Measurements from ENCODE around the gene GRID1.
"Not testable (repeated sequence)": the region's sequence is repeated elsewhere in the genome, so short reads cannot be mapped to it uniquely, and the experiment has no call there.

Gene GRID1

DNA sequence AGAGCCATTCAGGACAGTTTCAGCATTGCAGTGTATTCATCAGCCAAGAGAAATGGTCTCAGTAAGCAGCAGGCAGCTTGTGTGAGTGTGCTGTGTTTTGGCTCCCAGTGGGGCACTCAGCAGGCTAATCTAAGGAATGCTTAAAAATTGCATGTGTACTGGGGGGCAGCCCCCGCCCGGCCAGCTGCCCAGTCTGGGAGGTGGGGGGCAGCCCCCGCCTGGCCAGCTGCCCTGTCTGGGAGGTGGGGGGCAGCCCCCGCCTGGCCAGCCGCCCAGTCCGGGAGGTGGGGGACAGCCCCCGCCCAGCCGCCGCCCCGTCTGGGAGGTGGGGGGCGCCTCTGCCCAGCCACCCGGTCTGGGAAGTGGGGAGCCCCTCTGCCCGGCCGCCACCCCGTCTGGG lies 116.2 kb downstream of the GRID1 start:
- no peak for DNase-seq

DNA sequence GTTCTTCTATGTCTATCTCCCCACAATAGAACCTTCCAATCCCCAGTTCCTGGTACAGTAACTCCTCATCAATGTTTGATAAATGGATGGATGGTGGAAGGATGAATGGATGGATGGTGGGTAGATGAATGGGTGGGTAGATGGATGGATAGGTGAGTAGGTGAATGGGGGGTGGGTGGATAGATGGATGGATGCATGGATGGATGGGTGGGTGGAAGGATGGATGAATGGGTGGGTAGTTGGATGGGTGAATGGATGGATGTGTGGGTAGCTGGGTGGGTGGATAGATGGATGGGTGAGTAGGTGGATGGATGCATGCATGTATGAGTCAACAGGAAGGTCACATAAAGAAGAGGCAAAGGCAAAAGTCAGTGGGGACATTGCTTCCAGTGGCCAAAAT lies 116.8 kb downstream of the GRID1 start:
- DNase-seq, result no peak

DNA sequence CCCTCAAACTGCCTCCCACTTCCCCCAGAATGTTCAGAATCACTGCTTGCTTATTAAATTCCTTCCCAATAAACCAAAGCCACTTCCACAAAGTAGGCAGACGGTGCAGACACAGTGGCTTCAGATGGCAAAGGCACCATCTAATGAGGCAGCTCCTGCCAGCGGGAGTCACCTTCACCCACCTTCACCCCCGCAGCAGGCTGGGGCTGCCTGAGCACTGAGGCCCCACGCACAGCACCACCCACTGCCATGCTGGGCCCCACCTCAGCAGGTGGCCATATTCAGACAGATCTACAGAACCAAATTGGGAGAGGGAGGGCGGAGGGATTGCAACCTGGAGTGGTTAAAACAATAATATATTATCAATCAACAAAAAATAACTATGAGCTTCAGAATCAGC lies 118.5 kb downstream of the GRID1 start:
- no peak for DNase-seq

DNA sequence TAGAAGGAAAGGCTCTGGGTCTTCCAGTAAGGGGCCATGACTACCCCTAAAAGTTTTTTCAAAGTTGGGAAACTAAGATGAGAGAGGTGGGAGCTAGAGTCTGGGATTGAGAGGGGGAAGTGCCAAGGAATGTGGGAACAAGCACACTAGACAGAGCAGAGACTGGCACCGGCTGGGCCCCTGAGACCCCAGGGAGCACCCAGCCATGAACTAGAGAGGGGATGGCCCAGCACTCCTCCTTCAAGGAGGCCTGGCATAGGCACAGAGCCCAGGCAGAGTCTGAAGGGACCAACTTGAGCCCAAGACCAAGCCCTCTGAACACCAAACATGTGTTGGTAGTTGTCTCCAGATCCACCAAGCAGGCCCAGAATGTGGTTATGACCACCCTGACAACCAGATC lies 119.0 kb downstream of the GRID1 start:
- DNase-seq, result no peak

DNA sequence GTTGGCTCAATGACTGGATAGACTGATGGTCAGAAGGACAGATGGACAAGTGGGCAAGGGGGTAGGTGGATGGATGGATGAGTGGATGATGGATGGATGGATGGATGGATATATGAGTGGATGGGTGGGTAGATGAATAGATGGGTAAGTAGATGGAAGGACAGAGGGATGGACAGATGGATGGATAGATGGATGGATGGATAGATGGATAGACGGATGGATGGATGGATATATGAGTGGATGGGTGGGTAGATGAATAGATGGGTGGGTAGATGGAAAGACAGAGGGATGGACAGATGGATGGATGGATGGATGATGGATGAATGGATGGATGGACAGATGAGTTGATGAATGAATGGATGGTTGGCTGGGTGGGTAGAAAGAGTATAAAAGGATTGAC lies 119.5 kb downstream of the GRID1 start:
- DNase-seq, result no peak

DNA sequence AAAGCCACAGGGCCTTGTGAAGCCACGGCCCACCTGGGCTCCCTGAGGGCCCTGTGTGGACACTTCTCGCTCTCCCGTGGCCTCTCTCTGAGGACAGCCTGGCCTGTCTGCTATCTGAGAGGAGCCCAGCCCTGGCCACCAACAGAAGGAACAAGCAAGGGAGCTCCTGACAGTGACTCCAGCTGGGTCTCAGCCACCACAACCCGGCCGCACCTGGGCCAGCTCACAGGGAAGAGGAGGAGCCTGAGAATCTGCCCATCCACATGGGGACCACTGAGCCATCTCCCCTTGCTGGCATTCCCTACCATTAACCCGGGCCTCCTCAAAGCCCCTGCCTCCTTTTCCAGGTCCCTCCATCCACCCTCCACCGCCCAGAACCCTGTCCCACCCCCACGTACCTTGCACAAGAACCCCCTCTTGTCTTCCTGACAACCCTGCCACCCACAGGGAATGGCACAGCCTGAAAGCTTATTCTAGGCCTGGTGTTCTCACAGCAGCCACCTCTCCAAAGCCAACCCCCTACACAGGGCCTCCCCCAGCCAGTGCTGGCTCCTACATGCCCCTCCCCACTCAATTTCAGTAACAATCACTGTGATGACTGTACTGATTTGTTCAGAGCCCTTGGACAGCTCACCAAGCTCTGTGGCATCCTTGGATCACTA lies 120.2 kb downstream of the GRID1 start:
- DNase-seq, result no peak

DNA sequence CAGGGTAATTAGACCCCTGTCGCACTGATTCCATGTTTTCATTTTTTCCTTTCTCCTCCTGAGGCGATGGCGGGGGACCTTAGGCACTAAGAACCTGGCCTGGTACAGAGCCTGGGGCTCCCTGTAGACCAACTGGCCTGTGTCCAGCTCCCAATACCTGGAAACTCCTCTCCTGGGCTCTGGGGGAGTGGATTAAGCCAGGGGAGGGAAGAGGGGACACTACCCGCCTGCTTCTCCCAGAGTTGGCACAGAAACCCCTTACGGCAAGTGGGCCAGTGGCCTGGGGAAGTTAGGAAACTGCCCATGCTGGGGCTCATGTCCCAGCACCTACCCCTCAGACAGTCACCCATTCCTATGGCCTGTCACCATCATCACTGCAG lies 121.6 kb downstream of the GRID1 start:
- DNase-seq, result no peak

DNA sequence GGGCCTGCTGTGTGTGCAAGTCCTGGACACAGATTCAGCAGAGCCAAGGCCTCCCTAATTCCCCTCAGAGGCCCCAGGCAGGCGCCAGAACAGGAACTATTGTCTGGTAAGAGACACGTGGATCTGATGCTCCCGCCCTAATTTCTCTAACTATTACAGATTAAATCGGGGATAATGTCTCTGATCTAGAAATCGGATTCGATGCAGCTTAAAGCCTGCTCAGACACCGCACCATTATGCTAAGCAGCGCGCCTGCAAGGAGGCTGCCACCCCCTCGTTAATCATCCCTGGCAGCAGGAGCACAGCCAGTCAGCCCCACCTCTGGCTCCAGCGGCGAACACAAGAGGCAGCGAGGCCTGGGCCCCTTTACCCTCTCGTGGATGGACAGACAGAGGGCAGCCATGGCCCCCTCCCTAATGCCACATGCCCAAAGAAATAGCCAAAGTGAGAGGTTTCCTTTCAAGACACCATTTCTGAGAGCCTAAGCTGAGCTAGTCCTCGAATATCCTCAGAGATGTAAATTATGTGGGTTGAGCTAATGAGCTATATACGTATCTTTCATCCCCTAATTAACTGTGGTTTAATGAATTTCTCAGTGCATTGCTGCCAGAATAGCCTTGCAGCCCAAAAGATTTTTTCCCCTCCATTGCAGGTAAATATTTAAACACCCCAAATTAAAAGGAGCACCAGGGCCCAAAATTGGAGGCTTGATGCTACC lies 122.1 kb downstream of the GRID1 start:
- DNase-seq, result no peak

DNA sequence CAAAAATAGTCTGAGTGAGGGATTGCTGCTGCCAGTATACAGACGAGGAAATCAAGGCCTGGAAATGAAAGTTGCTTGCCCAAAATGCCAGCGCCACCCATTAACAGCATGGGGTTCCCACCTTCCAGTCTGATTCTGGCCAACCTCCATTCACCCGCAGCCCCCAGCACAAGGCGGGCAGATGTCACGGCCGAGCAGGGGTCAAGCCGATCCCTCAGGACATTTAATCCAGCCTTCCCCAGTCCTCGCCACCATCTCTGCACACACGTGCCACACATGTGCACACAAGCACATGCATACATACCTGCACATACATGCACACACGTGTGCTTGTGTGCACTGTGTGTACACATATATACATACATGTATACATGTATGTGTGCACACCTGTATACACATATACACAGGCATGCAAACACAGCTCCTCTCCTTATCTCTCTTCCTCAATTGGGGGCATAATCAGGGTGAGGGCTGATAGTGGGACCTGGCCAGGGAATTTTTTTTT lies 122.9 kb downstream of the GRID1 start:
- no peak for DNase-seq

DNA sequence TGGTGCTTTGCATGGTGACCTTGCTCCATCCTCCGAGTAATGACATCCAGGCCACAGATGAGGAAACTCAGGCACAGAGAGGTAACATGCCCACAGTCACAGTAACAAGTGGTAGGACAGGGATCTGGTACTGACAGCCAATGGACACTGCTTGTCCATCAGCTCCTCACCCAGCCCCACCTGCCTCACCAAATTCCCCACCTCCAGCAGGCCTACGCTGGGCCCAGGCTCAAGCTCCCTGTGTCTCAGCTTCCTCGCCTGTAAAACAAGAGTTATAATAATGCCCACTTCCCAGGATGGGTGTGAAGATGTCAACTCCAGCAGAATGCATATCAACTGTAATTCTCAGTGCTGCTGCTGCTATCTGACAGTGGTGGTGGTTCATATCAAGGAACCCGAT lies 123.8 kb downstream of the GRID1 start:
- no peak for DNase-seq

DNA sequence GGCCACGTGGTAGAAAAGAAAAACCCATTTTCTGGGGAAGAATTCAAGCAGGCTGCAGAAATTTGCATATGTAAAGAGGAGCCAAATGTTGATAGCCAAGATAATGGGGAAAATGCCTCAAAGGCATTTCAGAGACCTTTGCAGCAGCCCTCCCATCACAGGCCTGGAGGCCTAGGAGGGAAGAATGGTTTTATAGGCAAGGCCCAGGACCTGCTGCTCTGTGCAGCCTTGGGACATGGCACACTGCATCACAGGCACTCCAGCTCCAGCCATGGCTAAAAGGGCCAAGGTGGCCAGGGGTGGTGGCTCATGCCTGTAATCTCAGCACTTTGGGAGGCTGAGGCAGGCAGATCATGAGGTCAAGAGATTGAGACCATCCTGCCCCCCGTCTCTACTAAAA lies 128.5 kb downstream of the GRID1 start:
- DNase-seq, result not testable (repeated sequence)

DNA sequence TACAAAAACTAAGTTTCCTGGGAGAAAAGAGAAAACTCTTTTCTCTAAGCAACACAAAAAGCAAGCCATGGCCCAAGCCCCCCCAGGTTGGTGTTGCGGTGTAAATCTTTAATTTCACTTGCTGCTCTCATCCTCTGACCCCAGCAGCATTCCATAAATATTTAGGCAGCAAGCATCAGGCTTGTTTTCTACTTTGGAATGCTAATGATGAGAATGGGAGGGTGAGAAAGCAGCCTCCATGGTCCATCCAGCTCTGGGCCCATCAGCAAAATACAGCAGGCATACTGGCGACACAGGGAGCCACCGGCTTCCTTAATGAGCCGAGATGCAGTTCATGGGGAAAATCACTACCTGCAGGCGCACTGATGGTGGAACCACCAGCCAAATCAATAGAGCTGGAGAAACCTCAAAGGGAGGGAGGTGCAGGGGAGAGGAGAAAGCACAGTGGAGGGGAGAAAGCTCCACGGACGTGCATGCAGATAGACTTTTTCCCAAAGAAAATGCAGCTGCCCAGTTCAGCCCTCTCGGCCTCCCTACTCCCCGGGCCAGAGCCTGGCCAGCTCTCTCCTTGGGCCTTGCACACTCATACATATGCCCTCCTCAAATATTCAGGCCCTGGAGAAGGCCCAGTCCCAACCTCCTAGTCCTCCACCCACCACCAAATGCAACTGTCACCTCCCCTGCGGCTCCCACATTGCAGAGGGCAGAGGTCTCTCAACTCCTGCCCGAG lies 131.9 kb downstream of the GRID1 start:
- DNase-seq, result no peak

DNA sequence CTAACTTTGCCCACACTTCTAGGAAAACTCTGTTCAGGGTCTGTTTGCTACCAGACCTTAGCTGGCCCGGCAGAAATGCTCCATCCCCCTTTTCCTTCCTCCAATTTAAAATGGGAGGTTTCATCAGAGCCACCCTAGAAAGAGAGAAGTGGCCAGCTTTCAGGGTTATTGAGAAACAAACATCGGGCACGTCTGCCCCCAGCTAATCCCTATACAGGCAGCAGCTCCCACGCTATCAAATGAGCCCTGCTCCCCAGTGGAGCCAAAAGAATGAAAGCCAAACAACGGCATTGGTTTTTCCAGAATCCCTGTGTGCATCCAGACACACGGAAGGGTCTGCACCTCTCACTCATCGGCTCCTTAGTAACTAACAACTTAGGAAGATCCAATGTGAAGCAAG lies 132.5 kb downstream of the GRID1 start:
- no peak for DNase-seq

DNA sequence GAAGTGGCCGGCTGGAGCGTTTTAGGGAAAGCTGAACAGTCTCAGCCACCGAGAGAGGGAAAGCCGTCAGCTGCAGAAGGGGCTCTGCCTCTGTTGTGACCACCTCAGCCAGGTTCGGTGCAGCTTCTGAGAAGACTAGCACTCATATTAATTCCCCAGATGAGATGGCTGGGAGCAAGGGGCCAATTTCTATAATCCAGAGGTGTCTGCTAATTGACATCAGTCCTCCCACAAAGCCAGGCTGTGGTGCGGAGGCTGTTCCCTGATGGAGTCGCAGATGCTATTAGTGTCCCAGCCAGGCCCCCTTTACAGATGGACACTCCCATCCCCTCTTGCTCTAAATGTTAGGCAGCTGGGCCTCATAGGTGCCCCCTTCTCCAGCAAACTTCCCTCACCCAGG lies 133.5 kb downstream of the GRID1 start:
- DNase-seq, result no peak

DNA sequence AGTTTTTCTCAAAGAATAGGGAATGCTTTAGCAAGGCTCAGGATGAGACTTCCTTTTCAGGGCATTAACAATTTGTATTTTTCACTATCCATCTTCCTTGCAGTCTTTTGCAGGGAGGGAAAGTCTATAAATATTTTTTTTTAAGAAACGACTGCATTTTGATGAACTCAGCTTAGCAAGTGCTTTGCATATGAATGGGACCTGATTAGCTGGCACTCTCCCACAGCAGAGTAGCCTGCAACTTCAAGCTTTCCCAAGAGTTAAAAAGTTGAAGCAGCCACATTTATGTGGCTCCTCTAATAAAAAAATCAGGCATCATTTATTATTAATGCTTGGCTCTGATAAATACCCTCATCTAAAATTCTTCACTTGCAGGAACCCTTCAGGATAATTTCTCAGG lies 134.0 kb downstream of the GRID1 start:
- DNase-seq, result no peak

DNA sequence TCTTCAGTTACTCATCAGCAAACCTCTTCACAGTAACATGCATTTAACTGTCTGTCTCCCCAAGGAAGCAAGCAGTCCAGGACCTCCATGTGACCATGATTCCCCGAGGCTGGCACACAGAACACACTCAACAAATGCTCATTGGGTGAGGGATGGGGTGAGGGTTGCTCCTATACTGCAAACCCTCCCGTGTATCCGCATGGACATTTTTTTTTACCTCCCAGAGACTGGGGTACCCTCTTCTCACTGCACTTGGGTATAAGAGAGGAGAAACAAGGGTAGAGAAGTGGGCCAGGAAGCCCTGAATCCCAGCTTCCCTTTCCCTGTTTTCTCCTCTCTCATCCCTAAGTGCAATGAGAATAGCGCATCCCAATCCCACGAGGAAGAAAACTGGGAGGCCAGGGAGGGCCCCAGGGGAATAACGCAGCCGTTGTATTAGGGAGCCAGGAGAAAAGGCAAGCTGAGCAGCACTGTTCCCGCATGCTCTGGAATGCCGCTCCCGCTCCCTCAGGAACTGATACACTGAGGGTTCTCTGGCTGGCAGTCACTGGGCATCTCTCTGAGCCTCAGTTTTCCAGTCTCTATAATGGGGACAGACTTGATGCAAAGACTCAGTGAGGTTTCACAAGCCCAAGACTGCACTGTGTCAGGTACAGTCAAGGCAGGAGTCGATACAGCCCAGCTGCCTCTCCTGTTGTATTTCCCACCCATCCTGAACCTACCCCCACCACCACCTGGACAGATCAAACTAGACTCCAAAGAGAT lies 134.6 kb downstream of the GRID1 start:
- no peak for DNase-seq

DNA sequence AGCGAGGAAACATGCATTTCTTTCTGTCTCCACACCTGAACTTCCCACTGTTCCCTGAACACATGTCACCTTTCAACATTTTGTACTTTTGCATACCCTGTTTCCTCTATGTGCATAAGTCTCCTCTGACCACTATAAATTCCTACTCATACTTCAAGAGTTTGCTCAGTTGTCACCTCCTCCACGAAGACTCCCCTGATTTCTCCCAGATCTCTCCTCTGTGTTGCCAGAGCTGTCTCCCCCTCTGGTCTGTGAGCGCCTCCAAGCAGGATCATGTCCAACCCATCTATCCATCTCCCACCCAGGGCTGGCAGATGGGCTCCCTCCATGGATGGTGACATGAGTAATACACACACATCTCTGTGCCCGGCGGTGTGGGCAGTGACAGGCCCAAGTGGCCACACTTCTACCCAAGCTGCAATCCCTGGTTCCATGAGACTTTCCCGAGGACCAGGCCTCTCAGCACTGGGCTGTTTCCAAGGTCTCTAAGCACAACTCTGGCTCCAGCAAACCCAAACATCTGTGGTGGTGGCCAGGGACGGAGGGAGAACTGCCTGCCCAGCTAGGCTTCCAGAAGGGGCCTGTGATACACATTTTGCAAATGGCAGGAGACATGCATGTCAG lies 135.9 kb downstream of the GRID1 start:
- DNase-seq, result no peak

DNA sequence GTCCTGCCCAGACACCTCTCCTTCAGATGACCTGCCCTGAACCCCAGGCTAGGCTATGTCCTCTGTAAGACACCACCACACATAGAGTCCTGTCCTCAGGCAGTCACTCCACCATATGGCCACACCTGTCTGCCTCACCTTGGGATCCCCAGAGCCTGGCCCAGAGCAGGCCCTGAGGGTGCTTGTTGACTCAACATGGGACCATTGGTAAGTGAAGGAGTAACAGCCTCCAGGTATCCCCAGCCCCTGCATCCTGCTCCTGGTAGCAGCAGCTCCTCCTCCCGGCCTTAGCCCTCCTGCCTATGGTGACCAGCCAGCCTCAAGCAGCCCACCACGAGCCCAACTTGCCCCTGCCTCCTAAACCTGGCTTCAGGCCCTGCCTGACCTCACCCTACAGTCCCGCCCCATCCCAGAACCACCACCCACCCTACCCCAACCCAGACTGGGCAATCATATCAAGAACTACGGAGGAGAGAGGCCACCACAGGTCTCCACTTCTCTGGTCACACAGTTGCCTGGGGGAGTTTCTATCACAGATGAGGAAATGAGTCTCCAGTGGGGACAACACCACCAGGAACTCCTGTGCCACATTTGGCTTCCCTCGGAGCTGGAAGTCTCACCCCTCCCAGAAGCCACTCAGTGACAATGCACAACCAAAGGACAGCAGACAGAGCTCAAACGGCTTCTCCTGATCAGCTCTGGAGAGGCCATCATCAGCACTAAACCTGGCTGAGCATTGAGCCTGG lies 136.6 kb downstream of the GRID1 start:
- DNase-seq, result no peak

DNA sequence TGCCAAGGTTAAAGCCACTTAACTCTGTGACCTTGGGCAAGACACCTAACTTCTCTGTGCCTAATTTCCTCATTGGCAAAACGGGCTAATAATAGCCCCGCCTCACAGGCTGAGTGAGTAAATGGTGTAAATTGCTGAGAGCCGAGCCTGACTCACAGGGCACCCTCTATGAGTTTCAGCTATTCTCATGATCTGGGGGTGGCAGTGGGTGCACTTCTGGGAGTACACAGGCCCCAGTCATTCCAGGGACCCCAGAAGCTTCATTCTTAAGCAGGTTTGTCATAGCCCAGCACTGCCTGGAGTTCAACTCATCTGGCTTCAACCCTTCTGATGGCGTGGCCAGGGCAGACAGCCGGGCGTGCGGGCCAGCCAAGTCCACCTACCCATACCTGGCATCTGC lies 137.2 kb downstream of the GRID1 start:
- DNase-seq, result no peak

DNA sequence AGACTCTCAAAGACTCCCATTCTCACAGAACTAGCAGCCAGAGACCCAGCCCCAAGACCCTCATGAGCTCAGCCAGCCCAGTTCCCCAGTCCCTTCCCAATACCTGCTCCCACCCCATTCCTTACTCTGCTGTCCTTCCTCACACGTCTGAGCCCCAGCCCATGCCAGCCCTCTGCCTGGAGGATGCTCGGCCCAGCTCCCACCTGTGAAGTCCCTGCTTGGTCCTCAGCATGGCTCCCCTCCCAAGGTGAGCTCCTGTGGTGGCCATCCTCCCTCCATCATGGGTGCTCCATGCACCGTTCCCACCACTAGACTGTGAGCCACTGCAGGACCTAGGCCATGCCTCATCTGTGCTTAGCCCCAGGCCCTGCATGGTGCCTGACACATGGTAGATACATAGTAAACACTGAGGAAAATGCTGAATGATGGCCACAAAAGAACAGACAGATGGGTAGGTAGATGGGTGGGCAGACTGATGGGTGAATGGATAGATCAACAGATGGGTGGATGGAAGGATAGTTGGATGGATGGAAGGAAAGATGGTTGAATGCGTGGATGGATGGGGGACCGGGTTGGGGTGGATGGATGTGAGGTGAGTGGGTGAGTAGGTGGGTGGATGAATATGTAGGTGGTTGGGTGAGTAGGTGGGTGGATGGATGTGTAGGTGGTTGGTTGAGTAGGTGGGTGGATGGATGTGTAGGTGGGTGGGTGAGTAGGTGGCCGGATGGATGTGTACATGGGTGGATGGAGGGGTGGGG lies 138.9 kb downstream of the GRID1 start:
- DNase-seq, result no peak

DNA sequence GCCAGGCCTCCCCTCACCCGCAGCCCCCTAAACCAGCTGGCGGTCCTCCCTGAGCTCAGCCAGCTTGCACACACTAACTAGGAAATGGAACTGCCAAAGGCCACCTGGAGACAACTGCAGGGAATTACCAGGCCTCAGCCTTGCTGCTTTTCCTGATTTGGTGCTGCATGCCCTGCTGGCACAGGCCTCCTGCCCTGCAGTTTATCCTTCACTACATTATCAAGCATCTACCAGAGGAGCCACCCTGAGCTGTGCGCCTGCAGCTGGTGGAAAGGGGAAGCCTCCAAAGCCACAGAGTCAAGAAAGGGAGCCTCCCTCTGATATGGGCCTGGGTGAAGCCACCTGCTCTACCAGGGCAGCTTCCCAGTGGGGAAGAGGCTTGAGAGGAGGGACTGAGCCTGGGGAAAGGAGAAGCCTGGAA lies 139.8 kb downstream of the GRID1 start:
- DNase-seq, result no peak
